Ammon's horn (tissue), 1 donor: Measurements from ENCODE around the gene FRYL.
A peak's percentile ranks its signal among the peaks of the same experiment; 100 is the strongest.
"Not testable (repeated sequence)": the region's sequence is repeated elsewhere in the genome, so short reads cannot be mapped to it uniquely, and the experiment has no call there.

Experiments
- DNase-seq: peaks from one replicate; pipeline ENCODE4 v3.0.0-alpha.2; 2016; ENCODE audit warnings: low spot score

FRYL gene

DNA sequence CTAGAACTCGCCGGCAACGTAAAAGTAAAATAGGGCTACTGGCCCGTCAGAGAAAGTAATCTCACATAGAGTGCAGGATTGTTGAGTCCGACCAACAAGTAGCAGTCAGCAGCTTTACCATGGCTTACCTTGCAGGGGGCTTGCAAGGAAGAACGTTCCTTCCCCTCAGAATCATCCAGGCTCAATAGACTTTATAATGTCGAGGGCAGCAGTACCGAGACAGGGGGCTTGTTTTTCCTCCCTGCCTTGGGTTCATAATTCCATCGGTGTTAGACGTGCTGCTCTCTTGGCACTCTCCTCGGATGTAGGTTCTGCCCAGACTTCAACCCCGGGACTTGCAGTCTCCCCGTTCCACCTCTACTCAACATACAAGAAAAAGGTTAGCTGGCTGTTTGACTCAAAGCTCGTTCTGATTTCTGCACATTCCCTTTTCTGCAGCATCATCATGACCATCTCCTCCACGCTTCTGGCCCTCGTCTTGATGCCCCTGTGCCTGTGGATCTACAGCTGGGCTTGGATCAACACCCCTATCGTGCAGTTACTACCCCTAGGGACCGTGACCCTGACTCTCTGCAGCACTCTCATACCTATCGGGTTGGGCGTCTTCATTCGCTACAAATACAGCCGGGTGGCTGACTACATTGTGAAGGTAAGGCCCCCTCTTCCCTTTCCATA is 295.4 kb downstream of the FRYL start:
- DNase-seq, result no peak

DNA sequence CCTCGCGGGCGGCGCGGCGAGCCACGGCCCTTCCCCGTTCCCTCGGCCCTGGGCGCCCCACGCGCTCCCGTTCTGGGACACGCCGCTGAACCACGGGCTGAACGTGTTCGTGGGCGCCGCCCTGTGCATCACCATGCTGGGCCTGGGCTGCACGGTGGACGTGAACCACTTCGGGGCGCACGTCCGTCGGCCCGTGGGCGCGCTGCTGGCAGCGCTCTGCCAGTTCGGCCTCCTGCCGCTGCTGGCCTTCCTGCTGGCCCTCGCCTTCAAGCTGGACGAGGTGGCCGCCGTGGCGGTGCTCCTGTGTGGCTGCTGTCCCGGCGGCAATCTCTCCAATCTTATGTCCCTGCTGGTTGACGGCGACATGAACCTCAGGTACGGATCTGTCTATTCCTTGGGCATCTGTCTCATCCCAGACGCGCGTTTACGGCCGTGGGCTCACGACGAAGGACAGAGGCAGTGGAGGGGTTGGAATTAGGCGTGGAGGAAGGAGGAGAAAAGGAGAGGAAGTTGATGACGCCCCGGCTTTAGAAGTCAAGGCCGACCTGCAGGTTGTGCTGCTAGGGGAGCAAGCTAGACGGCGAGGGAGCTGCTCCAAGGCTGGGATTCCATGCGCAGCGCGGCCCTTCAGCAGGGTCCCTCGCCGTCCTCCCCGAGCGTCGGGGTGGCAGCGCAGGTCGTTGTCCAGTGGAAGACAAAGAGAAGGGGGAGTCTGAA is 296.1 kb downstream of the FRYL start:
- DNase-seq, result no peak

DNA sequence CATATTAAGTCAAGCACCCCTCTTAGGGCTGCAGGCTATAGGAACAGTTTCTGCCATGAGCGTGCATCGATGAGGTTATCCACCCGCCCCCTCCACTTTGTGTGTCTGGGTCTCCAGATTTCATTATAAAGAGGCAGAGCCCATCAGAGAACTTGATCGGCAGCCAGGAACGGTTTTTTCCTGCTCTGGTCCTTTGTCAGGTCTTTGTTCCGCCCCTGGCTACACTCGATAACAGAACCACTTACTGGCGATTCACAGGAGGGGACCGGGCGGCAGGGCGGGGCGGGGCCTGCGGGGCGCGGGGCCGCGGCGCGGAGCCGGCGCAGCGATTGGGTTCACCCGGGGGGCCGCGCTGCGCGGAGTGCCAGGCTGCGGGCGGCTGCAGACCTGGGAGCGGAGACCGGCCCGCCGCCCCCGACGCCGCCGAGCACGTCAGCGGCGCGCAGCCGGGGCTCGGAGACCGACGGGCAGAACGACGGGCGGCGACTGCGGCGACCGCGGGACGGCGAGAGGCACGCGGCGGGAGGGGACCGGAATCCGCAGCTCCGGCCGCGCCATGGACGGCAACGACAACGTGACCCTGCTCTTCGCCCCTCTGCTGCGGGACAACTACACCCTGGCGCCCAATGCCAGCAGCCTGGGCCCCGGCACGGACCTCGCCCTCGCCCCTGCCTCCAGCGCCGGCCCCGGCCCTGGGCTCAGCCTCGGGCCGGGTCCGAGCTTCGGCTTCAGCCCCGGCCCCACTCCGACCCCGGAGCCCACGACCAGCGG is 296.9 kb downstream of the FRYL start, which contains the start of gene SLC10A4:
Gene SLC10A4 (plus strand): TSS at position 338 of the 771 bp plus-strand sequence. CDS start 219 bp downstream, at position 557.
- no peak for DNase-seq

DNA sequence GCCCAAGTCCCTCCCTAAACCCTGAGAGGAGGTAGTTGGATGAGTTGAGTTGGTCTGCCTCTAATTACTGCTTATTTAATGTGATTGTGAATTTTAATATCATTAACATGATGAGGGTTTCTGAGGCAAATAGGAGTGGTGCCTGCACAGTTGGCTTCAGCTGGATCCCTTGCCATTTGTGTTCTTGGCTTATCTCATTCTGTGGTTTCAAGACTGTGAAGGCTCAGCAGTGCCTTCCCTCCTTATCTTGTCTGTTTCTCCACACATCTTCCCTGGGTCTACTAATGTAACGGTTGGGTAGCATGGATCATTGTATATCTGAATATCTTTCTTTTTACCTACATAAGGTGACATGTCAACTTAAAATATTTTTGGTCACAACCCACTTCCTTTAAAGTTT is 298.5 kb downstream of the FRYL start:
- no peak for DNase-seq

DNA sequence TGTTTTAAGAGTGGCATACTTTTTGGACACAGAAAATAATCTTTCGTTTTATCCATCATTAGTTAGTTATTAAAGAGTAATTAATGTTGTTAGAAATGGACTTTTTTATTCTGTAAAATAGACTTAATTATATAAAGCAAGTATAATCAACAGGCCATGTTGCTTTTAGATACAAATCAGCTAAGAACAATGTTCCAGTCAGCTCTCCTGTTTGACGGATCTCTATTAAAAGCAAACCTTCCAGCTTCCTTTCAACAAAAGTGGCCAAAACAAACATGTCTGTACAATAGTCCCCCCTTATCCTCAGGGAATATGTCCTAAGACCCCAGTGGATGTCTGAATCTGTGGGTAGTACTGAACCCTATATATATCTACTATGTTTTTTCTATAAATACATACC is 301.8 kb downstream of the FRYL start:
- no peak for DNase-seq

DNA sequence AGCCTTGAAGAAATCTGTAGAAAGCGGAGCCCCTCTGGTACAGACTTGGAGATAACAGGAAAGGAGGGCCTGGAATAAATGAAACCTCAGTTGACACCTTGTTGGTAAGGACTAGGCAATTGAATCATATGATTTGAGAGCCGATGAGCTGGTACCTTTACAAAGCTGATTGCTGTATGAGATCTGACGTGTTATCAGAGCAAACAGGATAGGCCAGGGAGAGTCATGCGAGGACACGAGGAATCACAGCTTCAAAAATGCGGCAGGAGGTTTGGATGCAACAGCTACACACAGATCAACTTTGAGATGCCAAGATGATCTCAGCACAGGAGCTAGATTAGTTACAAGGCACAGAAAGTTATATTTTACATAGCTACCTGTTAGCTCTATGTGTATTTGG is 304.3 kb downstream of the FRYL start:
- DNase-seq, result no peak

DNA sequence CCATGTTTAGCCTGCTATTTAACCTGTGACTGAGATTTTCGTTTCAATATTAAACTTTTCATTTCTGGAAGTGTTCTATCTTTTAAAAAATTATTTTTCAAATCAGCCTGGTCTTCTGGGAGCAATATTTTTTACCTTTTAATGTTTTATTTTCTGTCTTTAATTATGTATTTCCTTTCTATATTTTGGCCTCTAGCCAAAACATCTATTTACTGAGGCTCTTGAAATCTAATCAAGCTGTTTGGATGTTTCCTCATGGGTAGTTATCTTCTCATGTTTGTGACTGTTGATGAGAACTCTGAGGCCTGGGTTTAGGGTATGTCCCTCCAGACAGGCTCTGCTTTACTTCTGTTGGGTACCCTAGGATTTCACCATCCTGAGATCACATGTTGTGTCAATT is 307.3 kb downstream of the FRYL start:
- no peak for DNase-seq

DNA sequence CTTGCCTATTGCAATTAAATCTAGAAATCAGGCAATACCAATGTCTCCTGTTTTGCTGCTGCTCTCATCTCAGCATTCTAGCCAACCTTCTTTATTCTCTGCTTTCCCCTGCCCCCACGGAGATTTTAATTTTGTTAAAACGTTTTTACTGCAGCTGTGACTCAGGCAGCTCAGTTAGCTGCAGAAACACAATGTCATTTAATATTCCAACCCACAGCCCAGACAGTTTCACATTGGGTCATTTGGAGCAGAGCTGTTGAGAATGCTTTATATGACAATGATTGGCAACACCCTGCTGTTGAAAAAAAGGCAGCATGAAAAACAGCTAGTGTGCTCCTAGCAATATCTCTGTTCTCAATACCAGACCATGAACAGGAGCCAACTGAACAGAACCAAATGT is 309.5 kb downstream of the FRYL start:
- DNase-seq, result peak; percentile 71

DNA sequence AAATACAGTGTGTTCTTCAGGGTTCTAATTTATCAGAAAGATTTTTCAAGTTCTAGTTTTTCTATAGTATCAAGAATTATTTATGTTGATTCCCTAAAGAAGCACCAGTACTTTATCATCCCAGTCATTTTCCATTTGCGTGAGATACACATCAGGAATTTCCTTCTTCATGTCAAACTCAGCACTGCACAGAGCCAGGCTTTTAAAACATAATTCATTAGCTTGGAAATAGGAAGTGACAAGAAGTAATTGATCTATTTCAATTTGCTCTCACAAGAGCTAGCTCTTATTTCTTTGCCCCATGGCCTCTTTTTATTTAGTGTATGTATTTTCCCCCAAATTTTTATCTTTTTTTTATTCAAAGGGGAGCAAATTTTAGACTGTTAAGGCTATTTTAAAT is 309.9 kb downstream of the FRYL start:
- no peak for DNase-seq

DNA sequence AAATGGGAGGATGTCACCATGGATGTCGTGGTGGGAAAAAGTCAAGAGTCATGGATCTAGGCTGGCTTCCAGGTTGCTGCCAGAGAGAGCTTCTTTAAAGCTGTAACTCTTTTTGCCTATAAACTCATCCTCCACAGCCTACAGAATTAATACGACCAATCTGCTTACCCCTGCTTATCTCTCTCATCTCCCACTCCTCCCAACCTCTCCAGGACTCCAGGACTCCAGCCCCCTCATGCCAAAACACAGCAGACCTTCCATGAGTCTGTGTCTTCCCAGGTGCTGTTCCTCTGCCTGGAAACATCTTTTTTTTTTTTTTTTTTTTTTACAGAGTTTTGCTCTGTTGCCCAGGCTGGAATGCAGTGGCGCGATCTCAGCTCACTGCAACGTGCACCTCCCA is 312.2 kb downstream of the FRYL start:
- no peak for DNase-seq

DNA sequence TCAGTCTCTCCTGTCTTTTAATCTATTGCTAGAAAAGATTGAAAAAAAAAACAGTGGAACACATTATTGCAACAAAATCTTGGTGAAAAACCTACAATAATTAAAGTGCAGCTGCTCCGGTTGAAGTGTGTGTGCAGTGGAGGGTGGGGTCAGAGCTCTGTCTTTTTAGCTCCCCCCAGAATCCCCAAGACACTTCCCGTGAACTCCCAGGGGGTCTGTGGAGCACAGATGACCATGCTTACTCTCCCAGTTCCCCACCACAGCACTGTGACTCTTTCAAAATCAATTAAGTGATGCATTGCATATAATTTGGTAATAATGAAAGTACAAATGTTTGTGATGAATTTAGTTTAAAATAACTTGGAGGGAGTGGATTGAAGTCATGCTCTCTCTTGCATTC is 312.6 kb downstream of the FRYL start:
- DNase-seq, result no peak

DNA sequence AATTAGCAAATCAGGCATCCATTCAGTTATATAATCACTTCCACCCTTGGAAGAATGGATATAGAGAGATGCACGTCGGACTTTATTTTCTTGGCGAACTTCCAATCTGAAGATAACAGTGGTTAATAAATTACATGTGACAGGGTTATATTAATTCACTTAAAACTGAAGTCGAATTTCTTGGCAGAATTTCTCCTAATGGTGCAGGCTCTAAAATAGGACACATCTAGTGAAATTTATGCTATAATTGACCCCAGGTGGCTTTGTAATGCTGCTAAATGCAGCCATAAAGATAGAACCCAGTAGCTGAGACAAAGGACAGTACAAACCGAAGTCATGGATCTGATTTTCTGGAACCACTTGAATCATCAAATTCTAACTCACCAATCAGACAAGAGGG is 317.7 kb downstream of the FRYL start:
- DNase-seq, result no peak

DNA sequence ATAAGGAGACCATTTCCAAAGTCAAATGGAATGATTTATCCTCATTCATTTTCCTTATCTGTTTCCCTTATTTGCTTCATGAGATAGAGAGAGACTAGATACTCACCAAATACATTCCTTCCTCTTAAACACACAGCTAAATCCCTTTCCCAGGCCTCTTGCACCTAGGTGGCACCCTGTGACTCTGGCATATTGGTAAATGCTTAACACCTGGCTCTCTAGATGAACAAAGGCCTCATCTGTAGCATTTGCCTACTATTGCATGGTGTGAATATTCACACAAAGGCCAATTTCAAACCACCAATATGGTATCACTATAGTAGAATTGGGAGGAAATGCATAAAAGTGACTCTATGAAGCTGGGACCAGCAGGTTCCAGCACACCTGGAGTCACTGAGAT is 319.1 kb downstream of the FRYL start:
- DNase-seq, result no peak

DNA sequence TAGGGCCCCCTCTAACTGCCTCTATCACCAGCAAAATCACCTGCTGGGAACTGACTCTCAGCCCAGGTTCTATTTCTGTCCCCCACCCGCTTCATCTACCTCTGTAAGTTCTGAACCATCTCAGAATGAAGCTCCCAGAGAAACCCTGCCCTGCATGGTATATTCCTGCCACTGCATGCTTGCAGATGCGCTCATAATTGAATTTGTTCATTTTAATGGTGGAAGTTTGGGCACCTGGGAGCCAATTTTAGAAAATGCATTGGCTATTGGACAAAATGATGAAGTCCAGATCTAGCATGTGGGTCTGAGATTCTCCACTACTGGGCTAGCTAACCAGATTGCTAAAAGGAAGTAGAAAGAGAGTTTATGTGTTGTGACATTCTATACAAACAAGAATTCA is 325.5 kb downstream of the FRYL start:
- DNase-seq, result no peak

DNA sequence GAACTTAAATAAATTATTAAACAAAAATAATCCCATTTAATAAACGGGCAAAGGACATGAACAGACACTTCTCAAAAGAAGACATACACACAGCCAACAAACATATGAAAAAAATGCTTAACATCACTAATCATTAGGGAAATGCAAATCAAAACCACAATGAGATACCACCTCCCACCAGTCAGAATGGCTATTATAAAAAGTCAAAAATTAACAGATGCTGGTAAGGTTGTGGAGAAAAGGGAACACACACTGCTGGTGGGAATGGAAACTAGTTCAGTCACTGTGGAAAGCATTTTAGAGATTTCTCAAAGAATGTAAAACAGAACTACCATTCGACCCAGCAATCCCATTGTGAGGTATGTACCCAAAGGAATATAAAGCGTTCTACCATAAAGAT is 328.4 kb downstream of the FRYL start:
- not testable (repeated sequence) for DNase-seq

DNA sequence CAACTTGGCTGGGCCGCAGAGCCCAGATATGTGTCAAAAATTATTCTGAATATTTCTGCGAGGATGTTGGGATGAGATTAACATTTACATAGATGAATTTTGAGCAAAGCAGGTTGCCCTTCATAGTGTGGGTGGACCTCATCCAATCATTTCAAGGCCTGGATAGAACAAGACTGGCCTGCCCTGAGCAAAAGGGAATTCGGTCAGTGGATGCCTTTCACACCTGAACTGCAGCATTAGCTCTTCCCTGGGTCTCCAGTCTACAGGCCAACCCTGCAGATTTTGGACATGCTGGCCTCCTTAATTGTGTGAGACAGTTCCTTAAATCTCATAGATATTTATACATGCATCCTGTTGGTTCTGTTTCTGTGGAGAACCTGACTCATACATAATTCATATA is 329.3 kb downstream of the FRYL start:
- DNase-seq, result no peak

DNA sequence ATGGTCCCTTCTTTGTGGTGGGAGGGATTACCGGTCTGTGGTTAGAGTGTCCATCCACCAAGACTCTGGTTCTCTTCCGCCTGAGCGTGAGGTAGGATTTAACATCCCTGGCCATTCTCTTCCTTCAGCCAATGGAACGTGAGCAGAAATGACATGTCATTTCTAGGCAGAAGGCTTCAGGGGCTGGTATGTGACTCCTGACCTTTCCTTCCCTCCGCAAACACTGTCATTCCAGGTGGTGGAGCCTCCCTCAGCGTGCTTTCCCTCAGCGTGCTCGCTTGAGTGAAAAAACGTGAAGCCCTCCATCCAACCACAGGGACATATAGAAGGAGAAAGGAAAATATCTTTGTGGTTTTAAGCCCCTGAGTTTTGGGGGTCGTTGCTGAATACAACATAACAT is 330.9 kb downstream of the FRYL start:
- DNase-seq, result no peak
